Kidney (tissue), 14 donors: ENCODE data around the gene RIC8B. TPM values are rescaled to one million over a fixed set of nuclear protein-coding genes. Genes with fewer than 3 reads are reported as not detected.

Source experiments
- DNase-seq, 5 donors: peaks; one replicate each; pipeline ENCODE4 v3.0.0-alpha.2; 2013 to 2020
- FAIRE-seq: peaks from 2 replicates; lab custom pipeline; 2012; peaks lifted over from hg19 to GRCh38; lab: Jason Lieb, UNC
- H3K27ac ChIP-seq, 2 donors: one replicate each; pipeline ENCODE4 v1.7.0; 2013; ENCODE audit warnings: low read depth in 2 of 2, low read length in 2 of 2, inconsistent platforms in 1 of 2
- H3K27me3 ChIP-seq: one replicate; pipeline ENCODE4 v1.7.1; 2013; ENCODE audit warnings: low read length, inconsistent platforms; ENCODE audit not compliant: control insufficient read depth, insufficient read depth
- H3K36me3 ChIP-seq, 3 donors: one replicate each; pipeline versions ENCODE4 v1.7.0 to v1.7.1; 2013; ENCODE audit warnings: low read length in 3 of 3, control low read depth in 1 of 3, inconsistent platforms in 1 of 3; ENCODE audit not compliant: insufficient read depth in 3 of 3, control insufficient read depth in 2 of 3
- H3K4me1 ChIP-seq, 3 donors: one replicate each; pipeline versions ENCODE4 v1.7.0 to v1.7.1; 2013; ENCODE audit warnings: low read length in 3 of 3, inconsistent platforms in 1 of 3, low read depth in 1 of 3; ENCODE audit not compliant: control insufficient read depth in 2 of 3, insufficient read depth in 2 of 3
- H3K4me3 ChIP-seq, 3 donors: one replicate each; pipeline versions ENCODE4 v1.7.0 to v1.8.1; 2013; ENCODE audit warnings: low read length in 3 of 3, control low read depth in 1 of 3, inconsistent platforms in 1 of 3
- H3K9ac ChIP-seq, 3 donors: one replicate each; pipeline versions ENCODE4 v1.7.0 to v1.7.1; 2013; ENCODE audit warnings: low read length in 3 of 3, control low read depth in 1 of 3, inconsistent platforms in 1 of 3
- H3K9me3 ChIP-seq, 3 donors: one replicate each; pipeline versions ENCODE4 v1.7.0 to v1.7.1; 2013; ENCODE audit warnings: low read length in 3 of 3, control low read depth in 1 of 3, inconsistent platforms in 1 of 3; ENCODE audit not compliant: control insufficient read depth in 2 of 3, insufficient read depth in 1 of 3
- CTCF ChIP-seq: IDR thresholded peaks from 3 replicates; pipeline ENCODE4 v1.5.1; 2012; ENCODE audit warnings: mild to moderate bottlenecking, moderate library complexity, borderline replicate concordance; ENCODE audit not compliant: insufficient read depth; ENCODE audit errors: extremely low read depth
- intact Hi-C: fragments of 100-400 bp; cut with DNase I; formaldehyde crosslinking; loops from one replicate; pipeline ENCODE4 v1.11.1; 2022
- polyA plus RNA-seq: library from polyadenylated mRNA; stranded (reverse); fragments of 350-450 nt; fragmentation: Illumina TruSeq; extraction: RNeasy Lipid Tissue Mini Kit (QIAGEN cat#74804); gene quantifications from one replicate; pipeline ENCODE4 v1.2.3, GENCODE V29; 2014; ENCODE audit warnings: low read depth, low replicate concordance; ENCODE audit not compliant: insufficient read depth
- total RNA-seq: library from RNA; stranded (reverse); fragmentation: NEBNext Ultra II Directional; extraction: Animal tissue kit (Norgen Biotek cat#: 25700); gene quantifications from one replicate; pipeline ENCODE4 v1.2.1, GENCODE V29; 2021
- donor health status: control.
- donor health status: control.
- donor health status: control.
- donor health status: control.
- donor health status: control.
- donor health status: DM: yes; HTN: yes; CAD: no.
- donor health status: Normal renal cell carcinoma (clear cell type).

RIC8B gene
- total and polyA plus RNA-seq, 2 donors from 2014 or later = 7.7 to 18.0 TPM

- Histone ChIP-seq H3K36me3 (no peaks in the 10 kb centered on the region), H3K27ac (no peak overlapping the region), H3K4me3 (no peak overlapping the region), H3K9ac (no peak overlapping the region), H3K9me3 (no peaks in the 10 kb centered on the region), H3K27me3 (no peaks in the 10 kb centered on the region), H3K4me1 (no peaks in the 10 kb centered on the region)
- no peak for DNase-seq
- intact Hi-C loops = no loop called here
- no peak for TF ChIP-seq CTCF
- no peak for FAIRE-seq
Measured at GRCh38 chr12:106866426-106867080, 92.1 kb downstream of the RIC8B start.

- no peak overlapping the region for H3K9ac ChIP-seq
- TF ChIP-seq CTCF = no peak
- H3K36me3 ChIP-seq = no peaks in the 10 kb centered on the region
- no peak overlapping the region for H3K27ac ChIP-seq
- no peak overlapping the region for H3K4me3 ChIP-seq
- H3K4me1 ChIP-seq = no peaks in the 10 kb centered on the region
- no peaks in the 10 kb centered on the region for H3K9me3 ChIP-seq
- H3K27me3 ChIP-seq = no peaks in the 10 kb centered on the region
- DNase-seq = no peak
- FAIRE-seq = no peak
- intact Hi-C loops = no loop called here
Measured at GRCh38 chr12:106867651-106868050, 93.2 kb downstream of the RIC8B start.

GRCh38 chr12:106868982-106869700, 94.7 kb downstream of the RIC8B start:
- H3K9ac ChIP-seq = no peak overlapping the region
- H3K27ac ChIP-seq = no peak overlapping the region

More at GRCh38 chr12:106868982-106869700, 94.7 kb downstream of the RIC8B start:
- TF ChIP-seq CTCF = no peak
- Histone ChIP-seq H3K4me3 (no peak overlapping the region), H3K36me3 (peaks cover 0 to 2% (median 0%) of the 10 kb centered on the region in 3 donors), H3K9me3 (no peaks in the 10 kb centered on the region), H3K27me3 (no peaks in the 10 kb centered on the region), H3K4me1 (no peaks in the 10 kb centered on the region)
- FAIRE-seq = no peak
- no peak for DNase-seq
- intact Hi-C loops = no loop called here
